ENCODE measurements around the gene CD200. TPM values are rescaled to one million over a fixed set of nuclear protein-coding genes. Genes with fewer than 3 reads are reported as not detected.

CD200 gene
- polyA plus RNA-seq, 1 donor: 41.6 TPM

Other genes with a start within 250 kb of the CD200 start
- 8.0 TPM for gene C3orf52, start 246.8 kb upstream of the CD200 start, polyA plus RNA-seq (ENCODE audit: insufficient read length)
- gene GCSAM, start 199.9 kb upstream of the CD200 start, polyA plus RNA-seq (ENCODE audit: insufficient read length): 3.0 TPM
- 1.2 TPM for gene SLC9C1, start 38.9 kb upstream of the CD200 start, polyA plus RNA-seq (ENCODE audit: insufficient read length)
- gene BTLA, start 166.3 kb downstream of the CD200 start, polyA plus RNA-seq (ENCODE audit: insufficient read length): 0.83 TPM
- gene ATG3, start 228.8 kb downstream of the CD200 start, polyA plus RNA-seq (ENCODE audit: insufficient read length): 47.3 TPM
- gene SLC35A5, start 228.9 kb downstream of the CD200 start, polyA plus RNA-seq (ENCODE audit: insufficient read length): 78.2 TPM